ENCODE data around the gene MROH8.

The MROH8 gene

GRCh38 chr20:37161830-37162549, 17.4 kb downstream of the MROH8 start (continued):
- peak; percentile 40 for TF ChIP-seq ZBTB20 (tag by site-specific recombination; IDR thresholded peaks at IDR 0.05)
- TF ChIP-seq ZBTB10 (tag by site-specific recombination; IDR thresholded peaks at IDR 0.05) = no peak
- no peak for TF ChIP-seq ZNF404 (tag by site-specific recombination; IDR thresholded peaks at IDR 0.05)
- TF ChIP-seq KLF10 (tag by site-specific recombination; IDR thresholded peaks at IDR 0.05) = no peak
- TF ChIP-seq ZNF335 (tag by site-specific recombination; conservative IDR thresholded peaks at IDR 0.05) = no peak
- TF ChIP-seq, protein P1, sequence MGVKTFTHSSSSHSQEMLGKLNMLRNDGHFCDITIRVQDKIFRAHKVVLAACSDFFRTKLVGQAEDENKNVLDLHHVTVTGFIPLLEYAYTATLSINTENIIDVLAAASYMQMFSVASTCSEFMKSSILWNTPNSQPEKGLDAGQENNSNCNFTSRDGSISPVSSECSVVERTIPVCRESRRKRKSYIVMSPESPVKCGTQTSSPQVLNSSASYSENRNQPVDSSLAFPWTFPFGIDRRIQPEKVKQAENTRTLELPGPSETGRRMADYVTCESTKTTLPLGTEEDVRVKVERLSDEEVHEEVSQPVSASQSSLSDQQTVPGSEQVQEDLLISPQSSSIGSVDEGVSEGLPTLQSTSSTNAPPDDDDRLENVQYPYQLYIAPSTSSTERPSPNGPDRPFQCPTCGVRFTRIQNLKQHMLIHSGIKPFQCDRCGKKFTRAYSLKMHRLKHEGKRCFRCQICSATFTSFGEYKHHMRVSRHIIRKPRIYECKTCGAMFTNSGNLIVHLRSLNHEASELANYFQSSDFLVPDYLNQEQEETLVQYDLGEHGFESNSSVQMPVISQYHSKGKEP (tag by site-specific recombination; IDR thresholded peaks at IDR 0.05) = no peak
- TF ChIP-seq YY1 (tag by site-specific recombination; IDR thresholded peaks at IDR 0.05) = no peak
- TF ChIP-seq ZNF777 (tag by site-specific recombination; IDR thresholded peaks at IDR 0.05; ENCODE audit: borderline replicate concordance) = no peak
- TF ChIP-seq GFI1B (tag by site-specific recombination; IDR thresholded peaks at IDR 0.05) = no peak
- no peak for TF ChIP-seq ZNF658 (tag by site-specific recombination; IDR thresholded peaks at IDR 0.05)
- TF ChIP-seq ZNF2 (tag by site-specific recombination; IDR thresholded peaks at IDR 0.05) = no peak
- TF ChIP-seq, protein P2, sequence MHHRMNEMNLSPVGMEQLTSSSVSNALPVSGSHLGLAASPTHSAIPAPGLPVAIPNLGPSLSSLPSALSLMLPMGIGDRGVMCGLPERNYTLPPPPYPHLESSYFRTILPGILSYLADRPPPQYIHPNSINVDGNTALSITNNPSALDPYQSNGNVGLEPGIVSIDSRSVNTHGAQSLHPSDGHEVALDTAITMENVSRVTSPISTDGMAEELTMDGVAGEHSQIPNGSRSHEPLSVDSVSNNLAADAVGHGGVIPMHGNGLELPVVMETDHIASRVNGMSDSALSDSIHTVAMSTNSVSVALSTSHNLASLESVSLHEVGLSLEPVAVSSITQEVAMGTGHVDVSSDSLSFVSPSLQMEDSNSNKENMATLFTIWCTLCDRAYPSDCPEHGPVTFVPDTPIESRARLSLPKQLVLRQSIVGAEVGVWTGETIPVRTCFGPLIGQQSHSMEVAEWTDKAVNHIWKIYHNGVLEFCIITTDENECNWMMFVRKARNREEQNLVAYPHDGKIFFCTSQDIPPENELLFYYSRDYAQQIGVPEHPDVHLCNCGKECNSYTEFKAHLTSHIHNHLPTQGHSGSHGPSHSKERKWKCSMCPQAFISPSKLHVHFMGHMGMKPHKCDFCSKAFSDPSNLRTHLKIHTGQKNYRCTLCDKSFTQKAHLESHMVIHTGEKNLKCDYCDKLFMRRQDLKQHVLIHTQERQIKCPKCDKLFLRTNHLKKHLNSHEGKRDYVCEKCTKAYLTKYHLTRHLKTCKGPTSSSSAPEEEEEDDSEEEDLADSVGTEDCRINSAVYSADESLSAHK (tag by site-specific recombination; IDR thresholded peaks at IDR 0.05) = no peak
- no peak for TF ChIP-seq ZNF223 (tag by site-specific recombination; IDR thresholded peaks at IDR 0.05)
- no peak for TF ChIP-seq ZBTB48 (tag by site-specific recombination; IDR thresholded peaks at IDR 0.05)
- TF ChIP-seq ZNF157 (tag by site-specific recombination; IDR thresholded peaks at IDR 0.05) = no peak
- TF ChIP-seq, protein P3, sequence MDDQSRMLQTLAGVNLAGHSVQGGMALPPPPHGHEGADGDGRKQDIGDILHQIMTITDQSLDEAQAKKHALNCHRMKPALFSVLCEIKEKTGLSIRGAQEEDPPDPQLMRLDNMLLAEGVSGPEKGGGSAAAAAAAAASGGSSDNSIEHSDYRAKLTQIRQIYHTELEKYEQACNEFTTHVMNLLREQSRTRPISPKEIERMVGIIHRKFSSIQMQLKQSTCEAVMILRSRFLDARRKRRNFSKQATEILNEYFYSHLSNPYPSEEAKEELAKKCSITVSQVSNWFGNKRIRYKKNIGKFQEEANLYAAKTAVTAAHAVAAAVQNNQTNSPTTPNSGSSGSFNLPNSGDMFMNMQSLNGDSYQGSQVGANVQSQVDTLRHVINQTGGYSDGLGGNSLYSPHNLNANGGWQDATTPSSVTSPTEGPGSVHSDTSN (CRISPR knock-in tag; IDR thresholded peaks at IDR 0.05) = no peak
- TF ChIP-seq ZNF23 (tag by site-specific recombination; IDR thresholded peaks at IDR 0.05; ENCODE audit: borderline replicate concordance) = no peak
- TF ChIP-seq KLF1 (tag by site-specific recombination; IDR thresholded peaks at IDR 0.05) = no peak
- TF ChIP-seq ZNF677 (tag by site-specific recombination; IDR thresholded peaks at IDR 0.05) = no peak
- TF ChIP-seq ZNF426 (tag by site-specific recombination; IDR thresholded peaks at IDR 0.05) = no peak
- TF ChIP-seq PRDM1 (tag by site-specific recombination; IDR thresholded peaks at IDR 0.05) = peak; percentile 49; the same call in 1 of the 2 replicates
- TF ChIP-seq ZNF211 (tag by site-specific recombination; IDR thresholded peaks at IDR 0.05; ENCODE audit: low read depth) = no peak
- TF ChIP-seq GLI2 (tag by site-specific recombination; IDR thresholded peaks at IDR 0.05; ENCODE audit: borderline replicate concordance, low read depth) = no peak
- peak; percentile 57 for TF ChIP-seq GLIS1 (tag by site-specific recombination; IDR thresholded peaks at IDR 0.05)
- TF ChIP-seq, protein P4, sequence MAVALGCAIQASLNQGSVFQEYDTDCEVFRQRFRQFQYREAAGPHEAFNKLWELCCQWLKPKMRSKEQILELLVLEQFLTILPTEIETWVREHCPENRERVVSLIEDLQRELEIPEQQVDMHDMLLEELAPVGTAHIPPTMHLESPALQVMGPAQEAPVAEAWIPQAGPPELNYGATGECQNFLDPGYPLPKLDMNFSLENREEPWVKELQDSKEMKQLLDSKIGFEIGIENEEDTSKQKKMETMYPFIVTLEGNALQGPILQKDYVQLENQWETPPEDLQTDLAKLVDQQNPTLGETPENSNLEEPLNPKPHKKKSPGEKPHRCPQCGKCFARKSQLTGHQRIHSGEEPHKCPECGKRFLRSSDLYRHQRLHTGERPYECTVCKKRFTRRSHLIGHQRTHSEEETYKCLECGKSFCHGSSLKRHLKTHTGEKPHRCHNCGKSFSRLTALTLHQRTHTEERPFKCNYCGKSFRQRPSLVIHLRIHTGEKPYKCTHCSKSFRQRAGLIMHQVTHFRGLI (tag by site-specific recombination; IDR thresholded peaks at IDR 0.05) = 0 out of 2 replicates have a peak, but pooled peaks have one; percentile 48
- no peak for TF ChIP-seq KLF9 (tag by site-specific recombination; IDR thresholded peaks at IDR 0.05; ENCODE audit: low read depth)
- TF ChIP-seq ZNF692 (tag by site-specific recombination; IDR thresholded peaks at IDR 0.05) = no peak
- TF ChIP-seq IKZF3 (tag by site-specific recombination; IDR thresholded peaks at IDR 0.05) = no peak
- TF ChIP-seq ZNF221 (tag by site-specific recombination; IDR thresholded peaks at IDR 0.05; ENCODE audit: borderline replicate concordance) = no peak
- TF ChIP-seq SETDB1 (IDR thresholded peaks at IDR 0.05; ENCODE audit: insufficient read length, low read length) = no peak
